CD4-positive, alpha-beta T cell treated with Interleukin-10 for 1 hour (primary cell): ENCODE data around the gene AXIN2.

Experiments
- DNase-seq: peaks from one replicate; pipeline ENCODE4 v3.0.0-alpha.2; 2020

AXIN2 gene

DNA sequence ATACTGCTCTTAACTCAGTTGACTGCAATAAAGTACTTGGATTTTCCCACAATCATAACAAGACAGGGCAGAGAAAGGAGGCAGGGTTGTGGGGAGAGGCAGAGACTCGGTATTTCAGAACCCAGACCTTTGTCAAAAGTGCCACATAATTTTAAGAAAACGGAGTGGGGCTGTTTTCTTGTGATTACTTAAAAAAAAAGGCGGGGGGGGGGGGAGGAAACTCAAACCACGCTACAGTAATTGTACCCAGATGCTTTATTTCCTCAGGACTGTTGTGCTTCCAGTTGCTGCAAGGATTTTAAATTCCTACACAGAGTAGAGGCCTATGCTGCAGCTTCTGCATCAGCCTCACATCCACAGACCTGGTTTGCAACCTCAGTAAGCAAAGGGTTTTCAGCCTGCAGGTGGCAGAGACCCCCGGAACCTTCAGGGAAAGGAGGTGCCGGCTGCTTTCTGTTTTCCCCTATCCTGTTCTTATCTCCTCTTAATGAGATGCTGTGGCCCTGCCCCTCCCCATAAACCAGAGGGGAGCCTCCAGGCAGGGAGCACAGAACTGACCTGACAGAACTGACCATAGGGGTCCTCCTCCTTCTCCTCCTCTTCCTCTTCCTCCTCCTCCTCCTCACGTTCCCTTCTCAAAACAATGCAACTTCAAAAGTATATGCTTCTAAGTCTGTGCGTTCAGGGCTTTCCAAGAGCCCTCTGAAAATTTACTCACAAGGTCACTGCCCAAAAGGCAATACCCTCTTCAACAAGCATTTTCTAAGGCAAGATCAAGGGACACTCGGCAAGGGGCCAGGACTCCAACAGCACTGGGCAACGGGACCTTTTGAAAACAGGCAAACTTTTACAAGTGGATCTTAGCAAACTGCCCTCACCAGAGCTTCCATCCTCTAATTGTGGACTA lies 7.5 kb downstream of the AXIN2 start:
- DNase-seq = no peak

DNA sequence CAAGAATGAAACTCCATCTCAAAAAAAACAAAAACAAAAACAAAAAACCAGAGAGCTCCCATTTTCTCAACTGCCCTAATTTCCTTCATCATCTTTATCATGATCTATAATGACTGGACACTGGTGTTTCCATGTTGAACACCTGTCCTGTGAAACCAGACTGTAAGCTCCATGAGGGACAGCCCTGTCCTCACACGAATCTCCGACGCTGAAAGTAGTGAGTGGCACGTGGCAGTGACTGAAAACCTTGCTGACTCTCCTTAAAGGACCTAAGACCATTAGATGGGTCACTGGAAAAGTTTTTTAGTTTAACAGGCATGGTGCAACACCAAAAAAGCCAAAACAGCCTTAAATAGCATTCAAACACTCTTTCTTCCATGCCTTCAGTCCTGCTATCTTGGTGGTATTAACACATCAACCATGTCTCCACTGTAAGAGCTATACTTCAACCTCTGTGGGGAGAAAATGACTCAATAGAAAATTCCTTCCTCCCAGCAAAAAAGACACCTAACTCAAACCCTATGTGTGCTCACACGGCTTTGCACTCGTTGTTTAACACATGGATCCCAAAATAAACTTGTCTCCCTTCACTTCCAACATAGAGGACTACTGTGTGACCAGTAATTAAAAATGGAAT lies 8.3 kb downstream of the AXIN2 start:
- no peak for DNase-seq

DNA sequence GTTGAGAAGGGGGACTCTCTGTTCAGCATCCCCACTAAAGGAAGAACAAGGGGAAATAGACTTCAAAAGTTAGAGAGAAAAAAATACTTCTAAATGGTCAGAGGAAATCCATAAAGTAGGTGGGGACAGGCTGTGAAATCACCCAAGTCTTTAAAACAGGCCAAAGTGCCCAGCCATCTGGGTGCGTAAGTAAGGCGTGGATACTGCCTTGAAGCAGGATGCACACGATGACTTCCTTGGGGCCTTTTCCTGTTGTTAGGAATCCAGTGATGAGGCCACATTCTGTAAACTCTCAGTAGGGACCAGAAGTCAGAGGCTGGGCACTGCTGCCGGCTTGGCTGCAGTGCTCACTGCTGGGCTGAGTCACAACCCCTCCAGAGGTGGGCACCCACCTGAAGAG lies 9.2 kb downstream of the AXIN2 start:
- no peak for DNase-seq

DNA sequence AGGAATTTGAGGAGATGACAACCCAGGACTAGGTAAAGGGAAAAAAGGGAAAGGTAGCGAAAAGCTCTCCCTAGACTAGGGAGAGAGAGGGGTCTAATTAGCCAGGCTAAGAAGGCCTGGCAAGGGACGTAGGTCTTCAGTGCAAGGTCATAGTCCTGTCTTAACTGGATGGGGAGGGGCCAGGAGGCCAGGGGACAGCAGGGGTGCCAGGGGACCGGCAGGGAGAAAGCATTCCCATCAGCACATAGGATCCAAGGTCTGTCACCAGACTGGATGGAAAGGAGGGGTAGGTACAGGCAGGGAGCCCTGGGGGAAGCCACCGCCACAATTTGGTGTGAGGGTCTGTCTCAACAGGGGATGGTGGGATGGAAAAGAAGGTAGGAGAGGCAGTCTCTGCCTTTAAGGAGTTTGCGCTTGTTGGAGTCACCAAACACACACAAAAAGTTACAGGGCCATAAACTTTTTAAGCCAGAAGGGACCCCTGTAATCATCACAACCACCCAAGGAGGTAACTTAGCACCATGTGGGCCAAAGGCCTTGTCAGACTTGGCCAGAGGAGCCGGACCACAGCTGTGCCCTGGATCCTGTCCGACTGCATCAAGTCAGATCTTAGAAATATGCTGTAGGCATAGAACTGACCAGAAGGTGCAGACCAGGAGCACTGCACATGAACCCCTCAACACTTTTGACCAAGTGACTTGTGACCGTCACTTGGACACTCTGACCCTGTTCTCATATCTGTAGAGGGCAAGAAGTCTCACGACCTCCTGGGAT lies 10.0 kb downstream of the AXIN2 start:
- DNase-seq = no peak

DNA sequence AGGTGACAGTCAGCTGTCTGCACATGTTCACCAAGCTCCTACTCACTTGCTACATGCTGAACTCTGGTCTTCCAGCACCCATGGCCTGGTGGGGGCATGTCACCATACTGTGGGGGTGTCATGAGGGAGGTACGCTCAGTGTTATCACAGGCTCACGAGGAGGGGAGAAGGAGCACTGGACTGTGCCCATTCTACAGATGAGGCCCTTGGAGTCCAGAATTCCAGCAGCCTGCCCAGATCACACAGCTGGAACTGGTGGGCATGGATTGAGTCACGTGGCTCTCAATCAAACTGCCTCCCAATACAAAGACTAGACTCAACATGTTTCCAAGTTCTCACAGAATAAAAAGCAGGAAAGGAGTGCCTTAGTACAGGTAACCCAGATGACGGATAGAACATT lies 10.7 kb downstream of the AXIN2 start:
- DNase-seq = no peak

DNA sequence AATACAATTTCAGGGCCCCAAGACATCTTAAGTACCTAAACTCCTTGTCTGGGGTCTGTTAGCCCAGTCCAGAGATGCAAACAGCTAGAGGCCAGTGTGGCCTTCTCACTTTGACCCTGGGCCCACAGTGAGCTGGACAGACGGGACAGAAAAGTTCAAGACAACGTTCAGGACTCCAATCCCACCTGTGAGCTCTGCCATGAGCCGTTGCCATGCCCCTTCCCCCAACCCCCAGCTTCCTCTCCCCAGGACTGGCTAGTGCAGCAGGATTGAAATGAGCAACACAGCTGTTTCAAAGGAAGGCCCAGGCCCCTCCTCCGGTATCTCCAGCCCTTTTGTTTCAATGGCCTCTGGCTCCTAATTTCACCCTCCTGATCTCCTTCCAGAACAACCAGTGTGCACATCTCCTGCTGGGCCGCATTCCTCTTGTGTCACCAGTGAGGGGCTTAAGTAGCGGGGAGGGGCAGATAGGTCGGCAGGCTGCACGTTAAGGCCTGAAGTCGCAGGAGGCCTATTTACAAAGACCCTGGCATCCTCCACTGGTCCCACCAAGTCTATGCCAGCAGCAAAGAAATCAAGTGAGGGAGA lies 11.3 kb downstream of the AXIN2 start:
- no peak for DNase-seq

DNA sequence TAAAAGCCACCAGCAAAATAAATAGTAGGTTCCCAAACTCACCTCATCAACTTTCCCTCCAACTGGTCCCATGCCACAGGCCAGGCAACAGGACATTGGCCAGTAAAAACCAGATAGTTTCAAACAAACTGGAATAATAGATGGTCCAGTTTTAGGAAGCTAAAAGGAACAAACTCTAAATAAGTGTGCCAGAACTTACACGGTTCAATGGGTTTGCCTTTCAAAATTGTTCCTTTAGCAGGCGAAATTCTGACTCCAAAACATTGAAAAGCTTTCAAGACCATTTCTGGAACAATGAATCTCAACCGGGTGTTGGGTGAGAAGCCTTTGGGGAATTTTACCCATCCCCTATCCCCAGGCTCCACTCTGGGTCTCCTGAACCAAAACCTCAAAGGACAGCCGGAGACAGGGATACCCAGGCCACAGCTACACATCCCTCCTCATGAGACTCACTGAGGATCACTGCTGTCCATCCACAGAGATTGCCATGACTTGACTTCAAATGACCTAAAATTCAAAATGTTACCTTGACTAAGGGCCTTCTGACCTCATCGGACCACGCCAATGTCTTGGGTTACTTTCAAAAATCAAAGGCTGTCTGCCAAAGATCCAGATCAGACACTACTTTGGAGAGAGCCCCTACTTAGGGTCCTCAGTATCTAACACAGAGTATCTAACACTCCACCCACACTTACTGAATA lies 13.0 kb downstream of the AXIN2 start:
- no peak for DNase-seq

DNA sequence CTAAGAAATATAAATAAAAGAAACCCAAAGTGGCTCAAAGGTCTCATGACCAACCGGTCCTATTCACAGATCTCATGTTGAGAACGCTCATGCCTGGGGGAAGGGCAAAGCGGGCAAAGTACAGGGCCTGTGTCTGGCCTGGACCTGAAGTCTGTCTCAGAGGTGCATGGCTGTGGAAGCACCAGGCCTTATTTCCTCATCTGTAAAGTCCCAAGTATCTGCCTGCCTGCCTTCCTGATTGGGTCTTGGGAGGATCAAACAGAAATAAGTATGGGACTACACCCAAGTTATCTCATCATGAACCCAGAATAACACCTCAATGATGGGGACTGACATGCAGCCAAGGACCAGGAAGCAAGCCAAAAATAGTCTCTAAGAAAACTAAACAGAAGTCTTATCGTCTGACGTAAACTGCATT lies 14.2 kb downstream of the AXIN2 start:
- no peak for DNase-seq

DNA sequence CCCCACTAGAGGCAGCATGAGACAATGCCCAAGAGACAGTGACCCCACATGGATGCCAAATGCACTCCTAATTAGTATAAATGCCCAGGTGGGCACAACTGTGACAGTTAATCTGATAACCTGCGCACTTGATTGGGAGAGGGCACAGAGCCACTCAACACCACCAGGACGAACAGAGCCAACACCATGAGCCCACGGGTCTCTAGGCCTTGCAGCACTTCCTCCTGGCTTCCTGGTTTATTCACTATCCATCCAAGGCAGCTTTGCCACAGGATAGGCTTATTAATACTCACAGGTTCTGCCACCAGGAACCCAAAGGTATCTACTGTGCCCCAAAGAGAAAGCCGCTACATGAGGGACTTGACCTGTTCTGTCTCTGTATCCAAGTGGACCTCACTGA lies 14.9 kb downstream of the AXIN2 start:
- no peak for DNase-seq

DNA sequence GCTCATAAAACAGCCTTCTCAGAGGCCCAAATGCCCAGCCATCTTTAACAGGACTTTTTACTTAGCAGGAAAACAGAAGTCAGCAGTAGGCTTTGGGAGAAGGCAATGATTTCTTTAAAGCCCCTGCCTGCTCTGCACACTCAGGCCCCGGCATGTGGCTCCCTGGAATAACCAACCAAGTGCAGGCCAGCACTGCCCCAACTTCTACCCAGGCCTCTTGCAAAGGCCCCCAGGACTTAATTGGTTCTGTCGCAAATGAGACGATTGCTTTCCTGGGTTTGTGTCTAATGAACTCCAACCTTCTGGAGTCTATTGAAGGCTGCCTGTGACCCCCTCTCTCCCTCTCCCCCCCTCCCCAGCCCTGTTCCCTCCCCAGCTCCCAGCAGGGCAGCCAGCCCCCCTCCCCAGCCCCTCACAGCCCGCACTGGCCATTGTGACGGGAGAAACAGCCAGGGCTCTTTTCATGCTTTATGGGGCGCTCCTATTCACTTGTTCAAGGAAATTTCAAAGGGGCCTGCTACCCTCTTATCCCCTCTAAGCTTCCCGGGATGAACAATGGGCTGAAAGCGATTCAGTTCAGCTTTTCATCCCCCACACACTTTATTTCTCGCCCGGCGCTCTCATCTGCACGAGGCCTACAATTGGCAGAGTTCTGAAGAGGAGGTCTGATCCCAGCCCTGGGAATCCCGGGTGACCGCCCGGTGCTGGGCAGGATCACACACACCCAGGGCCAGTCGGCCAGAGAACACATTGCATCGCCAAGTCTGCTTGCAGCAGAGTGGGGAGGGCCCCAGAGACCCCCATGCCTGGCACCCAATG lies 15.5 kb downstream of the AXIN2 start:
- no peak for DNase-seq

DNA sequence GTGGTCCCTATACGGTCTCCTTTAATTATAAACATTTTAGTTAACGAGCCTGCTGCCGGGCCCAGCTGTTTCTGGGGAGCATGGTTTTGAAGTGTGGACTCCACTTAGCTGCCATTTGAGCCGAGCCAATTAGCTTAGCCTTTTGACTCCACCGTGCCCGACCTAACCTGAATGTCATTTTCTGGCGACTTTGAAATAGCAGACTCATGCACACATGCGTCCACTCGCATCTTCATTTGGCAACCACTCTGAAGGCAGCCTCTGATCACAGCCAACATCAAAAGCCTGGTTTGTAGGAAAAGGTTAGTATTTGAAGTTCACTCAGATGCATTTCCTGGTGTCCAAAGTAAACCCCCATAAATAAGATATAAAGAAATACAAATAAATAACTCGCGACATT lies 16.8 kb downstream of the AXIN2 start:
- DNase-seq = no peak

DNA sequence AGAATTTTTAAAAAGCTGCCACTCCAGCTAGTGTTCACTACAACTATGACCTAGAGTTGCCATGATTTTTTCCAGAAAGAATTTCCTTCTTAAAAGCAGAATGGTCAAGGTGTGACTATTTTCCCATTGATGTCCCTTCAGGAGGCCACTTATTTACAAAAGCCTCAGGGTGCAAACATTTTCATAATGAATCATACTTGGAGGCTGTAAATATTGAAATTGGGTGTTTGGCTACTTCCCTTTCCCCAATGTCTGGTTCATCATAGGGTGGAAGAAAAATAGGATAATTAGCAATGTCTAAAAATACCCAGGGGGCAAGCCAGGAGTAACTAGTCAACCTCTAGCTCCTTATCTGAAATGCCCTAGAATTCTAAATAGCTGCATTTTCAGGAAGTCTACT lies 18.8 kb downstream of the AXIN2 start:
- no peak for DNase-seq

DNA sequence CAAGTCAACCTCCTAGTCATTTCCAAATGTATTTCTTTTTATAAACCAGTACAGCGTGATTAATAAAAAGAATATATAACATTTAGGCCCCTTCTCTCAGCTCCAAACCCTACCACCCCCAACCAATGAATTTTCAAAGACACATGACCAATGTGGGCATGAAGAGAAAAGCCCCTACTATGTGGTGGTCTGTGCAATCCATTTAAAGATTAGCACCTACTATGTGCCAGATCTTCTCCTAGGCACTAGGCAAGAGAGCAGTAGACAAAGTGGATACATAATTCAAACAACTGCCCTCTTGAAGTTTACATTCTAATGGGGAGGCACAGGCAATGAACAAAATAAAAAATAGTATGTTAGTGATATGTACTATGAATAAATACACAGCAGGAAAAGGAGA lies 19.4 kb downstream of the AXIN2 start:
- no peak for DNase-seq

DNA sequence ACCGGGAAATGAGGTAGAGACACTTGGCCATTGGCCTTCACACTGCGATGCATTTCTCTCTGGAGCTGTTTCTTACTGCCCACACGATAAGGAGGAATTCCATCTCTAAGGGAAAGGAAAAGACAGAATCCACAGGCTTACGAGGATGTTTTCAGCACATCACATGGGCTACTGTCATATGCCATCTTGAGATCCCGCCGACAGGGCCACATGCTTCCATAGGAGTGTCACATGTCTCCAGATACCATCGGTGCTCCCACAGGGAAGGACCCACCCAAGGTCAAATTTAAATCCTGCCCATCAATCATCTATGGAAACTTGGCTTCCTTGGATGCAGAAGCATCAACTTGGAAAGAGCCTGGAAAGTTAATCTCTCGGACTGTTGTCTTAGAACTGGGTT lies 20.0 kb downstream of the AXIN2 start:
- no peak for DNase-seq

DNA sequence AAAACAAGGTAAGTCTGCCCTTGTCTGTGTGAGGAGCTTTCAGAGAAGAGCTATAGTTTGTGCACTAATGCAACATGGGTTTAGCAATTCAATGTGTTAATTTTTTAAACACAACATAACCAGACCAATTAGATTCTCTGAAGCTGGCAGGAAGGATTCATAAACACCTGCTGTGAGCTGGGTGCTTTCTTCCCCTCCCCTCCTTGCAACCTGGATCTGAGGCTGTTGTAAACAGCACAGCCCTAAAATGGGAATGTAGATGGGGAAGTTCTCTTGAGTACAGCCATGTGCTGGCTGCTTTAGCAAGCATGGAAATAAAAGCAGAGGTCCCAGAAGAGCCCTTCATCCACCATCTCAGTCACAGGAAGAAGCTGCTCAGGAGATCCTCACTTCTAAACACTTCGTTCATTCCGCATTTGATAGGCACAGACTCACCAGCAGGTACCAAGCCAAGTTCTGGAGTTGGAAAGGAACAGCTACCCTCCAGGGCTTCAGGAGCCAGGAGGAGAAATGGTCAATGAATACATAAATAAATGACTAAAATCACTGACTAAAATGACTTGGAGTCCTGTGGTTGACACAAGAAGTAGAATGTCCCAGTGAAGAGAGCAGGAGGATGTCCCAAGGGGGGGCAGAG lies 21.7 kb downstream of the AXIN2 start:
- DNase-seq = no peak

DNA sequence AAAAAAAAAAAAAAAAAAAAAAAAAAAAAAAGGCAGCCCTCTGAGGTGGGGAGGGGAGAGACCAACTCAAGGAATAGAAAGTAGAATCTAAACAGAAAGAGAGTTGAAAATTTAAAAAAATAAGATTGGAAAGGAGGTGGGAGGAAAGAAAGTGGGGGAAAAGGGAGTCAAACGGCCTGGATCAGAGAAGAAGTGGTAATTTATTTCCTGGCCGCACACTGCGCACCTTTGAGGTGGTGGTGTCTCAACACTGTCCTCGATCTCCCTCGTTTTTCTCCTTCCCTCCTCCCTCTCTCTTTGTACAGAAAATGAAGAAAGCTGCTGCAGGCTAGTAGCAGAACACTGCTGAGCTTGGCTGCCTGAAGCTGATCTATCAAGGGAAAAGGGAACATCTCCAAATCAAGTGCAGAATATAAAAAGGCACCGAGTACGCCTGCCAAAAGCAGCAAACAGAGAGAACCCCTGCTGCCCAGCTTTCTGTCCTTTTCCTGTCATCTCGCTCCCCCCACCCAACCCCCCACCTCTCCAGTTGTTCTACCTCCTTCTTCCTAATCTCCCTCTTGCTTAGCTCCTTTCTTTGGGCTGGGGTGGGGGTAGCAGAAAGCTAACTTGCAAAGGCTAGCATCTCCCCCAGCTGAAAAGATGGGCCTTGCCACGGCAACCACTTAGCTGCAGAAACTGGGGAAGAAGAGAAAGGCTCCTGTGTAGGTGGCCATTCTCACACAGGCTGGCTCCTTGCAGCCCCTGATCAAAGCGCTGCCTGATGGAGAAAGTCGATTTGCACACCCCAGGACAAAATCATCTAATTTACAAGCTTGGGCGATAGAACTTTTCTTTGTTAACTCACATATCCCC lies 22.5 kb downstream of the AXIN2 start:
- DNase-seq = no peak

DNA sequence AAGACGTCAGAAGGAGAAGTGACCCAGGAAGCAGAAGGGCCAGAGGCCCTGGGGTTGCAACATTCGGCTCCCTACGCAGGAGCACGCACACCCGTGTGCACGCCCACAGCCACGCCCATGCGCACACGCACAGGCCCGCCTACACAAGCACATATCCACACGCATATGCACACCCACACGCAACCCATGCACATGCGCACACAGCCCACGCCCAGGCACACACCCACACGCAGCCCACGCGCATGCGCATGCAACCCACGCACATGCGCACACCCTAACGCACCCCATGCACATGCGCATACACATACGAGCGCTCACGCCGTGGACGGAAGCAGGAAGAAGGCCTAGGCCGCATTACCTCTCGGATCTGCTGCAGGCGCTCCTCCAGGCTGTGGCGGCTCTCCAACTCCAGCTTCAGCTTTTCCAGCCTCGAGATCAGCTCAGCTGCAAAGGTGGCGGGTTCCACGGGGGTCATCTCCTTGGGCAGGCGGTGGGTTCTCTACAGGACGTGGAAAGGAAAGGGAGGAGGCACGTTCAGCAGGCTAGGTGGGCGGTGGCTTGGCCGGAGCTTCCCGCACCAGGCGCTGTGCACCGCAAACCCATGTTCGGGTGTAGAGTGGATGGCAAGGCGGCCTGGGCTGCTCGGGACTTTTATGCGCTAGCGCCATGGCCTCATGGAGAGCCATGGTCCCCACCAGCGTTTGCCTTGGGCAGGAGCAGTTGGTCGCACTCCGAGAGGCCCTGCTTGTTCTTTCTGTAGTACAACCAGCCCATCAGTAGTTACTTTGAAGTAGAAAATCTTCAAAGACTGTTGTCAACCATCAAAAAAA lies 23.4 kb downstream of the AXIN2 start:
- peak; percentile 61 for DNase-seq

DNA sequence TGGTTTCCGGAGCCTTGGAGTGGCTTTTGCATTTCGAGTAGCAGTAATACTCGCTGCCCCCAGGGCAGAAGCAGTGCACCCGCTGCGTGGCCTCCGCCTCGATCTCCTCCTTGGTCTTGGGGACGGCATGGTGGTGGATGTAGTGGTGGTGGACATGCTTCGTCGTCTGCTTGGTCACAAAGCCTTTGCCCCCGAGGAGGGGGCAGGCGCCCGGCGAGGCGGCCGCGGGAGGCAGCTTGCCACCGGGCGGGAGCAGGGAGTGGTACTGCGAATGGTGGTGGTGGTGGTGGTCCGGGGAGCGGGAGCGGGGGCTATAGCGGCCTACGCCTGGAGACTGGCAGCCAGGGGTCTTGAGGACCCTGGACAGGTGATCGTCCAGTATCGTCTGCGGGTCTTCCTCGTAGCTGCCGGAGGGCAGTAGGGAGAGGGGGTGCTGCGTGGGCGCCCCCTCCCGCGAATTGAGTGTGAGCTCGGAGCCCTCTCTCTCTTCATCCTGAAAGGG lies 24.1 kb downstream of the AXIN2 start:
- no peak for DNase-seq
